Lower leg skin (tissue), 3 donors: ENCODE data around the gene UBE2J1.

Source experiments
- CTCF ChIP-seq, 3 donors: fragments of 450-650 bp; IDR thresholded peaks; one replicate each; pipeline ENCODE4 v1.5.1; 2016; ENCODE audit warnings: antibody characterized with exemption in 3 of 3, mild to moderate bottlenecking in 3 of 3, moderate library complexity in 2 of 3
- POLR2A ChIP-seq, 2 donors: fragments of 450-650 bp; IDR thresholded peaks; one replicate each; pipeline ENCODE4 v1.6.1; 2016 to 2017; ENCODE audit warnings: antibody characterized with exemption in 2 of 2, mild to moderate bottlenecking in 1 of 2, moderate library complexity in 1 of 2

- TF ChIP-seq CTCF (IDR thresholded peaks at IDR 0.05) (no peak), POLR2A (IDR thresholded peaks at IDR 0.05) (no peak)
Measured at GRCh38 chr6:89385846-89386245, 33.3 kb upstream of the UBE2J1 start.
